HG03095 (cell line): ENCODE data around the gene STYXL2.

Experiments
- ATAC-seq: cut with Tn5 transposase; IDR thresholded peaks from one replicate; pipeline ENCODE4 v1.9.1; 2021; ENCODE audit warnings: moderate library complexity; ENCODE audit not compliant: unreplicated experiment

STYXL2 gene

DNA sequence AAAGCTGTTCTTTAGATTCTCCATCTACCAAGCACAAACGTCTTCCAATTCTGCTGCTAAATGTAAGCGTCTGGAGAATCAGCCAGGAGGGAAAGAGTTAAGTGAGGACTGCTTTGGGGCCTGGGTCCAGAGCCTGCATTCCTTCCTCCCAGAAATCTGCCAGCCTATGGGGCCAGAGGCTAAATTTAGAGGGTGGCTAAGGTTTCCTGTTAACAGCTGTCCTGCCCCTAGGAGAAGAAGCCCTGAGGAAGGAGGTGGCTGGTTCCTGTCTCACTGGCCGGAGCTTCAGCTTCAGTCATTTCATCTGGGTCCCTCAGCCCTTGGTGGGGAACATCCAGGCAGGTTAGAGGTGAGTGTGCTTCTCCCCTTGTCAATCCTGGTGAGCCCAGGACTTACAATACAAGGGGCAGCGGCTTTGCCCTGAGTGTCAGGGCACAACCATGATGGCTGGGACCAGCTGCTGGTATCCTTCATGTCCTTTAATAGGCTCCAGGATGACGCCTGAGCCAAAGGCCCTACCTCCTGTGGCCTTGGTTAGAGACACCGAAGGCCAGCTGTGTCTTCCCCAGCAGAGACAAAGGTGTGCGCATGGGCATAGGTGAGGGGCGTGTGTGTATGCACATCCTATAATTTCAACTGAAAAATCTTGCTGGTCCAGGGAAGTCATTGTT is at the start of gene STYXL2:
Gene STYXL2, plus strand, starts transcription at position 230 of the 671 bp plus-strand sequence. CDS start 775 bp downstream, outside the sequence.
- ATAC-seq: no peak

DNA sequence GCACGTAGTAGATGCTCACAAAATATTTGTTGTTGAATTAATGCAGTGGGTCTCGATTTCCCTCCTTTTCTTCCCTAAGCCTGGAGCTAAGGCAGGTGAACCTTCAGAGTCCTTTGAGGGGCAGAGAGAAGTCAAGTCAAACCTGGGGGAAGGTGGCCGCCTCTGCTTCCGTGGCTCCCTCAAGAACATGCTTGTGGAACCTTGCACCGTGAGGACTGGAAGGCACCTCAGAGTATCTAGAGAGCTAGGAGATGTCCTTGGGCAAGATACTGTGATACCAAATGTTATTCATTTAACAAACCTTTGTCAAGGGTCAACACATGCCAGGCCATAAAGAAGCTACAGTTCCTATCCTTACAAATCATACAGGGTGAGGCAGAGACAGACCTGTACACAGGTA is 42.0 kb upstream of the STYXL2 start:
- no peak for ATAC-seq

DNA sequence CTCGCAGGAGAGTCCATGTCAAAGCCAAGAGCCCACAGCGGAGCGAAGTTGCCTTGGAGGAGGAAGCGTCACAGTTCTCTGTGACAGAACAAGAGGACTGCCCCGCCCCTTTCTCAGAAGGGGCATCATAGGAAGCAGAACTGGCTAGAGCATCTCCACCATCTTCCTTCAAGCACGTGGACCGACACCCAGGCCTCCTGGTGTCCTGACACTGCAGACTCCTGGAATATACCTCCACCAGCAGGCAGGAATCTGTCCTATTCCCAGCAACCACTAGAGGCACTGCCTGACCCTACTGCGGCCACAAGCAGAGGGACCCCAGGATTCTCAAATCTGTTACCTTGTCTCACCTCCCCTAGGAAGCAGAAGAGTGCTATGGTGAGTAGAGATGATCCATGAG is 41.5 kb upstream of the STYXL2 start:
- ATAC-seq: no peak

DNA sequence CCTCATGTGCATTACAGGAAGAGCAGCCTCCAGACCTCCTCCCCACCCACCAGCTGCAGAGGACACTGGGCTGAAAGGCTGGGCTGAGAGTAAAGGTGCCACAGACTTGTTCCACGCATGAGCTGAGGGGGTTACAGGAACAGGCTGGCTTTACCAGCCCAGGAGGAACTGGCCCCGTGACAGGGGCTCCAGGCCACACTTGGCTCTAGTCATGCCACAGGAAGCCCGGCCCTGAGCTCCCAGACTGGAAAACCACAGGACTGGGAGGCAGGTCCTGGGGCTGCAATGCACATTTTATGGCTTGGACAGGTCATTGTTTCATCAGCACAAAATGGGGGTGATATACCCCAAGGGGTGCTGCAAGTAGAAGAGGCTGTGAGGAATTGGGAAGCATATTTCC is 39.3 kb upstream of the STYXL2 start:
- ATAC-seq: no peak

DNA sequence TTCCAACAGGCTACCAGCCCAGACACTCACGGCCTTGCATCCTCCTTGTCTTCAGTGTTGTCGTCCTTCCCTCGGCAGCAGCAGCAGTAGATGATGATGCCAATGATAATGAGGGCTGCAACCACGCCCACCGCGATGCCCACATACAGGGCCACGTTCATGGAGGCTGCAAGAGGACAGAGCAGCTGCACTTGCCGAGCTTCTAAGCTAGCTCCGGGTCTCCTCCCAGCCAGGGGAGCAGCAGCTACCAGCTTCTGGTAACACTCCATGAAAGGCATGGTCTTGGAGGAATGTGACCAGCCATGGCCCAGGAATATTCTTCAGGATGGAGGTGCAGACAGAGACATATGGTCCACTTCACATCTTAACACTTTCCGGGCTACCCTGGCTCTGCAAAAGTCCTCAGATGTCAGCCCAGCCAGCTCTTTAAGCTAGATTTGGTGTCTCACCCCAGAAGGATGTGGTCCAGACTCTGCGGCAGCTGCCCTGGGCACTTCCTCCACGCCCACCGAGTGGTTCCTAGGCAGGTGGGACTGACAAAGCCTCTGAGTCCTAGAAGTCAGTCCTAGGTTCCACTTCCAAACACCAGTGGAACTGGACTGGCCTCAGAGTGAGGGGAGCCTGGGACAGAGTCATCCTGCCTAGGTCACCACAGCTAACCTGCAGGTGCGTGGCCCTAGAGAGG is 38.8 kb upstream of the STYXL2 start:
- no peak for ATAC-seq

DNA sequence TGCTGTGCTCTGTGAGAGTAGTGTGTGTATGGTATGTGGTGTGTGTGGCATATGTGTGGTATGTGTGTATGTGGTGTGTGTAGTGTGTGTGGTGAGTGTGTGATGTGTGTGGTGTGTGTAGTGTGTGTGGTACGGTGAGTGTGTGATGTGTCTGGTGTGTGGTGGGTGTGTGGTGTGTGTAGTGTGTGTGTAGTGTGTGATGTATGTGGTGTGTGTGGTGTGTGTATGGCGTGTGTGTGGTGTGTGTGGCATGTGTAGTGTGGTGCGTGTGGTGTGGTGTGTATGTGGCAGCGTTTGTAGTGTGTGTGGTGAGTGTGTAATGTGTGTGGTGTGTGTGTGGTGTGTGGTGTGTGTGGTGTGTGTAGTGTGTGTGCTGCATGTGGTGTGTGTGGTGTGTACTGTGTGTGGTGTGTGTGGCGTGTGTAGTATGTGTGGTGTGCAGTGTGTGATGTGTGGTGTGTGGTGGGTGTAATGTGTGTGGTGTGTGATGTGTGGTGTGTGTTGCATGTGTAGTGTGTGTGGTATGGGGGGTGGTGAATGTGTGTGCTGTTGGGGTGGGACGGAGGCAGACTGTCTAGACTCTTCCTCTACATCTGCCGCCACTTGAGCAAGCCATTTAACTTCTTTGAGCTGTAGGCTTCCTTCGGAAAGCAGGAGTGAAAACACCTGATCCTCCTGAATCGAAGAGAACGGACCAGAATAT is 37.2 kb upstream of the STYXL2 start:
- ATAC-seq: no peak

DNA sequence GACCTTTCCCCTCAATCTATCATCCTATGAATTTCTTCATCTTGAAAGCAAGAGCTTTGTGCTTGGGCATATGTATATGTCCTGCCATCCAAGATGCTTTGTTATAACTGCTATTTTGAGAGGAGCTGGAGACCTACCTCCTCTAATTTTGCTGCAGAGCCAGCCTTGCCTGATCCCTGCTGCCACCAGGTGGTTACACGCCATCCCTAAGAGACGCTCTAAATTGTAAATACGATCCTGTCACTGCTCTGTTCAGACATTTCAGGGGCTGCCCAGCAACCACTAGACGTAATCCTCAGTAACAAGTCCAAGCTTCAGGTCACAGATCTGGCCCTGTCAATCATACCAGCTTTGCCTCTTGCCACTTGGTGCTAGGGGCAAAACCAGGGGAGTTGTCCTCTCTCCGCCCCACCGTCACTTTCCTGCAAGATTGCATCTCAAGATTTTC is 36.6 kb upstream of the STYXL2 start:
- ATAC-seq: peak; percentile 68

DNA sequence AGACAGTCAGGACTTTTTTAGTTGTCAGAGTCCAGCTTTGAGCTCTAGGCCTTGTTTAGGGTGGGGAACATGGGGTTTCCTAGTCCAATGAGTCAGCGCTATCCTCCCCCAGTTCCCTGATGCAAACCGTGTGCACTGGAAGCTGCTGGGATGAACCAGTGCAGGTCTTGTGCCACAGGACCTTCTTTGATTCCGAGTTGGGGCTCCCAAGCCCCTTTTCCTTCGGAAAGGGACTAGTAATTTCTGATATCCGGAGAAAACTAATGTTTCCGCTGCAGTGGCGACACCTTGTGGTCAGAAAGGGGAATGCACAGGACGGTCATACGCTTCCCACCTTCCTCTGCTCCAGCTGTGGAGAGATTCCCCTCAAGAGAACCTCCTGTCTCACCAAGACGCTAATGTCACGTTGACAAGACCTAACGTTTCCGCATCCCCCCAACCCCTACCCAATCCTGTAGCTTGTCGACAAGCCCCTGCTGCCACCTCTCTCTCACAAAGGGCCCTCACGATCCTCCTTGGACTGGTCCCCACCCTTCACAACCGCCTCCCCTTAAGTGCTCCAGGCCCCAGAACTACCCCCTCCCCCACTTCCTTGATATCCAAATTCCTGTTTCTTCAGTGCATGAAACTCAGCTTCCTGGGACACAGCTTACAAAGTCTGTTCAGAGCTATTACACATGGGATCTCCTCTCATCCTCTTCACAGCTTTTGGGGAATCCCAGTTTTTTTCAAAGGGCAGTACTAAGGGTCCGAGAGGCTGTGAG is 34.6 kb upstream of the STYXL2 start:
- ATAC-seq: no peak

DNA sequence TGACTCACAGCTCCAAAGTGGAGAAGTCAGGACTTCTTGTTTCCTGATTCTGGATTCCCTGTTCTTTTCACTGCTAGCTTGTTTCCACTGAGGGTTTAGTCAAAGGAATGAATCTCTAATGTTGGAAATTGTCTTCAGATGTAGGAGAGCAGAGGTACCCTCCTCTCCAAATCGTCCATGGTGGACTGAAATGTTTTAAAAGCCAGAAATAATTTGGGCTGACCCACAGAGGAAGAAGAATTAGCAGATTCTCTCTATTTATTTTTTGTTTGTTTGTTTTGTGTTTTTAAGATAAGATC is 34.1 kb upstream of the STYXL2 start:
- ATAC-seq: no peak

DNA sequence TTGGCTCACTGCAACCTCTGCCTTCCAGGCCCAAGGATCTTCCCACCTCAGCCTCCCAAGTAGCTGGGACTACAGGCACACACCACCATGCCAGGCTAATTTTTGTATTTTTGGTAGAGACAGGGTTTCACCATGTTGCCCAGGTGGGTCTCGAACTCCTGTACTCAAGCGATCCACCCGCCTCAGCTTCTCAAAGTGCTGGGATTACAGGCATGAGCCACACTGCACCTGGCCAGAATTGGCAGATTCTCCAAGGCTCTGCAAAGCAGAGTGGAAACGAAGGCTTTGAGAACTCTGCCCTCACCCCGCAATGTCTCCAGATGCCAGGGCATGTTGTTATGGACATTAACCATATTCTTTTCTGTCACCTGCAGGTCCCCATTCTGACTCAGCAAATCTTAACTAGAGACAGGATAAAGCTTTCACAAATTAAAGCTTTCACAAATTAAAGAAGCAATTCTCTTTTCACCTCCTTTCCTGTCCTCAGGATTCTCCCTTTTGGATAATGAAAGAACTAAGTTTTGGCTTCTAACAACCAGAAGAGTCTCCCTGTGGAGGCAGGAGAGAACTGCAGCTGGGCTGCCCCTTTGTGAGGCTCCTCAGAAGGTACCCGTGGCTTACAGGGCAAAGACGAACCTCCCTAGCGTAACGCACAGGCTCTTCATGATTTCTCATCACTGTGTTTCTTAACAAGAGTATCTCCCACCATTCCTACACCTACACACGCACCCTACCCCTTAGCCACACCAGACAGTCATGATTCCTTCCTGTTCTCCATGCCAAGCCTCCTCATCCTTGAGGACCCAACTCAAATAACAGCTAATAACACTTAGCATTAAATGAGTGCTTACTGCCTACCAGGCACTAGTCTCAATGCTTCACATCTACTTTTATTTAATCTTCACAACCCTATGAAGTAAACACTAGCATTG is 33.5 kb upstream of the STYXL2 start:
- ATAC-seq: no peak

DNA sequence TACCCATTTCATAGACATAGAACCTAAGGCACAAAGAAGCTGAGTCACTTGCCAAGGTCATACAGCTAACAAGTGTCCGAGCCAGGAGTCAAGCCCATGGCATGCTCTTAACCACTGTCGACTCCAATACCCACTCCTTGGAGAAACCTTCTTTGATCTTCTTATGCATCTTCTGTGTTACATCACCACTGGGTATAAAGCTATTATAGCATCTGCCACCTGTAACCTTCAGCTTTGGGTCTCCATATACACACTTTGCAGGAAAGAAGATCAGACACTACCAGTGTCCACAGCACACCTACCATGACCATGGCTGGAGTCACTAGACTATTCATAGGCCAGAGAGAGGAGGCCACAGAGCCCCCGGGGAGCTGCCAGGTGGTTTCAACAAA is 32.8 kb upstream of the STYXL2 start:
- ATAC-seq: no peak

DNA sequence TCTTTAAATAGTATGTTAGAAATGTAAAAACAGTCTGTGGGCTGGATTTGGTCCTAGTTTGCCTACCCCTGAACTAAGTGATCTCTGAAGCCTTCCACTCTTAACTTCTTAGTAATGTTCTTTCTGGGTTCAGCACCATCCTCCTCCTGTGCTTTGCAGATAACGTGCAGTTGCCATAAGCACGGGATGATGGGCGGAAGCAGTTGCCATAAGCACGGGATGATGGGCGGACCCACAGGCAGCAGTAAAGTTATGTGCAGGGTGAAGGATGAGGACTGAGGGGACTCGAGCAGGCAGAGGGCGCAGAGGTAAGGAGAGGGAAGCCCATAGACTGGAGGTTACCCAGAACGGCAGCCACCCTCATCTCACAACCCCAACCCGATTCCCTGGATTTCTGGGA is 29.3 kb upstream of the STYXL2 start:
- no peak for ATAC-seq

DNA sequence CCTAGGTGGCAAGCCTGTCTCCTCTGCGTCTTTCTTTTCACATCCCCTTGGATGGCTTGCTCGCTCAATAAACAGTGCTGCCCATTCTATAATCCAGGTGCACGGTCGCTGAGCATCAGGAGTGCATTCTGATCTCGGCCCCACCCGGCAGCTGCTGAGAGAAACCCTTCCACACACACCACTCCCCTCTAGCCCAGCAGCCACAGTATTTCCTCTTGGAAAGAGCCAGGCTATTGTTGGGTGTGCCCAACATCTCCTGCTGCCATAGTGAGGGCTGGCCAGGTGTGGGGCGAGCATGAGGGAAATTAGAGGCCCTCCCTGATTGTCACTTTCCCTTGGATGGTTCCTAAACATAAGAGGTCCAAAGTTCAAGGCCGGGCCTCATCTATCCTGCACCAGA is 28.4 kb upstream of the STYXL2 start:
- ATAC-seq: no peak

DNA sequence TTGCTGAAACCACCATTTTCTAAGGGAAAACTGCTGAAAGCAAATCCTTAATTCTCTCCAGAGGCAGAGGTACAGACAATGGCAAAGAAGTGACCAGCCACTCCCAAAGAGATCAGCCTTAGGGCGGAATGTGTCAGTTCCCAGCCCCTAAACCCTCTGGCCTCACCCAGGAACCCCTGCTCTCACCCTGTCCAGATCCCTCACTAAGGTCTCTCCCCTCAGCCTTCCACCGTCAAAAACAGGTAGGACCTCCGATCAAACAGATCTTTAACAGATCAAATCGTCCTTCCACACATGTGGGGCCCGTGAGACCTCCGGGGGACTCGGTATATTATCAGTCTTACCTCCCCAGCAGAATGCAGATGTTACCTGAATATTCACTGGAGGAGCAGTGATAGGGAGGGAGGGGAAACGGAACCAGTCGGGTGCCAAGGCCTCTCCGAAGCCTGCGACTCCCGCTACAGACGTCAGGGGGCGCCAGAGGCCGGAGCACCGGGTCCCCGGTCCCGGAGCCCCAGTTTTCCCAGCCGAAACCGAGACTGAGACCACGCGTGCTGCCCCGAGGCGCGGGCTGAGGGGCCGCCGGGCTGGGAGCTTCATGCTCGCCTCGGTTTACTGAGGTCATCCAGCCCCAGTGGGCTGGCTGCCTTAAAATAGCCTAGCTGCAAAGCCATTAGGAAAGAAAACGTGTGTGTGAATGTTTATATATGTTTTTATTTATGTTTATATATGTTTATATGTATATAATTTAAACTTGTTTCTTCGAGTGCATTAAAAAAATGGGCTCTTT is 27.3 kb upstream of the STYXL2 start:
- ATAC-seq: peak; percentile 80

DNA sequence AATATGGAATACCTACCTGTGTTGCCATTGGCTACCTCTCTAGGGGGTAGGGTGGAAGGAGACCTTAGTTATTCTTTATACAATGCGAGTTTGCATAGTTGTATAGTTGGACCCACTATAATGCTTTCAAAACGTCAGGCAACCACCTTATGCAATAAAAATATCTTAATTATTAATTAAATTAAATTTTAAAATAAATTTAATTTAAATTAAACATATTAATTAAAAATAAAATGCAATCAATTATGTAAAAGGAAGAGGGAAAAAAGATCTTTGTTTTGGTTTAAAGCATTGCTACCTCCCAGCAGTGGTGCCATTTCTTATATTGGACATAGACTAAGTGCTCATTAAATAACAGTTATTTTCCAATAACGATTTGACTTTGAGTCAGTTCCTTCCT is 26.0 kb upstream of the STYXL2 start:
- ATAC-seq: no peak

DNA sequence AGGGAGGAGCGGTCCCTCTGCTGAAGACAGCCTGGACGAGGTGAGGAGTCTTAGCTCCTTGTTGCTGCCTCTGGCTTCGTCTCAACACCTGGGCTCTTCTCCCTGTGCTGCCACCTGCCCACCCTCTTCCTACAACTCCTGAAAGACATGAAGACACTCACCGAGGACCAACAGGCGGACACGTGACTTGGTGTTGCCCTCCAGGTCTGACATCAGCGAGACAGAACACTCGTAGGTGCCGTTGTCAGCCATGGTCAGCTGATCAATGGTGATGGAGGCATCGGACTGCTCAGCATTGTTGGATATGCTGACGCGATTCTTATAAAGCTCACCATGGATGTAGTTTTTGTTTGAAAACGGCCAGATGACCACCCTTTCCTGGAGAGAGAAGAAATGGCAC is 25.1 kb upstream of the STYXL2 start:
- no peak for ATAC-seq

DNA sequence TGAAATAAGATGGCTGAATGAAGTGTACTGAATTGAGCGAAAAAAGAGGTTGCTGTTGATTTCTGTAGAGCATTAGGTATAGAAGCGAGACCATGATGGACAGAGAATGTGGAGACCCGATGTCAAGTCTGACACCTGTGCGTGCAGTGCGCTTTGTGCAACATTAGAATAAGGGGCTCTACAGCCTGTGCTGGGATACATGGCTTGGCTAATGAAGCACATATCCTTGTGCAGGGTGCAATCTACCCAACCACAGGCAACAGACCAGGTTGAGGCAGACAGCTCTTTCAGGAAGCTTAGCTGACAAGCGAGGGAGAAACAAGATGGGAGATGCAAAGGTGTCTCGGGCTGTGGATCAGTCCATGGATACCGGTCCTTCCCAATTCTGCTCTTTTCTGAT is 22.6 kb upstream of the STYXL2 start:
- no peak for ATAC-seq

DNA sequence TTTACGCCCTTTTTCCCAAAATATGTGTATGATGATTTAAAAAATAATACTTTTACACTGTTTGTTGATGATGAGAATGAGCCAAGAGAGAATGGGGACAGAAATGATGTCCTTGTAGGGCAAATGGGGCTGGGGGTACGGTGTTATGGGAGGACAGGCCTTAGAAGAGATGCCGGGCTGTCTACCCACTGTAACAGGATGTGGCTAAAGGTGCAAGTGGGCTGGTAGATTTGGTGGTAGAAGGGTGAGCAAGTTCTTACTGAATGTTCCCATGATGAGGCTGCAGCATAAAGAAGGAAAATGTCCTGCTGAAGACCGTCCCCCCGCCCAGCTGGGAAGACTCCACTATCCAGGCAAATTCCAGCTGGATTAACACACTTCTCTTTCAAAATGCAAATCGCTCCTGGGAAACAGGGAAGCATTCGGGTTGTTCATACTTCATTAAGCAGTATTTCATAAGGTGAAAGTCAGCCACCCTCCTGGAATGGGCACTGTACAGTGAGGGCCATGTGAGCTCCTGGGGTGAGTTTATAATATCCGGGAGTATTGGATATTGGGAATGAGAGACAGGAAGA is 17.7 kb upstream of the STYXL2 start:
- no peak for ATAC-seq

DNA sequence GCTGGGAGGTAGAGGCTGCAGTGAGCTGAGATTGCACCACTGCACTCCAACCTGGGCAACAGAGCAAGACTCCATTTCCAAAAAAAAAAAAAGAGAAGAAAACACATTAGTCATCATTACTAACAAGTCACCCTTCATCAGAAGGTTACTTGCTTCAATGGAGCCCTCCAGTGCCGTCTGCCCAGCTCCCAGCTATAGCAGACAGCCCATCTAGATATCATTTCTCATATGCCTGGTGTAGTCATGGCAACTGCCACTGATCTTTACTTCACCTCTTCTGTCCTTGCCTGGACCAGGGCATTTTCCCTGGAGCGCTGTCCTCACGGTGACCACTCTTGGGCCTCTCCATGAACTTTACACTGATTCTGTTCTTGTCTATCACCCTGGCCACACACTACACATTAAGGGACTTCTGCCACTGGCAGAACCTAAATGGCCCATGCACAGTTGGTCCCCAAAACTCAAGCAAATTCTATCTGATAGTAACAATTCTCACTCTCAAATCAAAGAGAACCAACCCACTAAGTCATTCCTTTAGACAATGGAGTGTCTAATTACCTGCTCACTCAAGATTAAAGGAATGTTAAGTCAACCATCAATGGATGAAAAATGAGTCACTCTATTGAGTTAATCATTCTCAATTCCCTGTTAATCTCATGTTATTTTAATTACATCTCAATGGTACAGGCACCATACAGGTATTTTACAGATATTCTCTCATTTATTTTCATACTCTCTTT is 16.6 kb upstream of the STYXL2 start:
- ATAC-seq: no peak
